ENCODE results near the gene ATG13.

The ATG13 gene

DNA sequence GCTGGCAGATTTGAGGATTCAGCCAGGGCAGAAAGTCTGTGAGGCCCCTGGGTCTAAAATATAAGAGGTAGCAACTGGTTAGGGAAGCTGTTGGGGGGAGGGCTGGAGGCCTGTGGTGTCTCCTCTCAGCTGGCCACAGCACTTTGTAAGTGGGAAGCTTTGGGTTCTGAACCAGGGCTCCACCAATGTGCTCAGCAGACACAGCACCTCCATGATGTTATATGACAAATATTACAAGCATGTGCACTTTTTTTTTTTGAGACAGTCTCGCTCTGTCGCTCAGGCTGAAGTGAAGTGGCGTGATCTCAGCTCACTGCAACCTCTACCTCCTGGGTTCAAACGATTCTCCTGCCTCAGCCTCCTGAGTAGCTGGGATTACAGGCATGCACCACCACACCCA, 75.1 kb downstream of the ATG13 start:
- Histone ChIP-seq H3K27me3 (ENCODE audit: control insufficient read depth in 1 of 2, insufficient read depth in 2 of 2, low read length in 2 of 2) (no peaks in the 10 kb centered on the region), H3K9me3 (ENCODE audit: low read length) (no peaks in the 10 kb centered on the region), H3K27ac (ENCODE audit: low read depth, low read length) (no peak overlapping the region), H3K4me1 (ENCODE audit: insufficient read depth, low read length) (peaks cover 36% of the 10 kb centered on the region), H3K4me3 (ENCODE audit: low read depth in 1 of 2, low read length in 2 of 2) (no peak overlapping the region), H3K9ac (ENCODE audit: low read length) (no peak overlapping the region), H3K36me3 (ENCODE audit: insufficient read depth, low read length) (peaks cover 48% of the 10 kb centered on the region)

DNA sequence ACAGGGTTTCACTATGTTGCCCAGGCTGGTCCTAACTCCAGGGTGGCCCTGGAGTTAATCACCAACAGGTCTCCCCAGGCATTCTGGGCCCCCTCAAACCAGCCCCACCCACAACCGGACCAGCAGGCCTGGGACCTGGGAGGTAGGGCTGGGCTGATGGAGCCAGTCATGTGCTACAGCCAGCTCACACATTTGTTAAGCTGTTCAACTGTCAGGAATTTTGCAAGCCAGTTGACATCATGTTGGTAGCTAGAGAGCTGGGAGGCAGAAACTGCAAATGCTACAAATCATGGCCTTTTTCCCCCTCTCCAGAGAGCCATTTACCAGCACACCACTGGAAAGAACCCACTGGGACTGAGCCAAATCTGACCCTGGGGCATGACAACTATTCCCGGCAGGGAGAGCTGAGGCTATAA, 76.3 kb downstream of the ATG13 start:
- Histone ChIP-seq H3K4me3 (ENCODE audit: low read depth in 1 of 2, low read length in 2 of 2) (no peak overlapping the region), H3K4me1 (ENCODE audit: insufficient read depth, low read length) (peaks cover 39% of the 10 kb centered on the region), H3K27me3 (ENCODE audit: control insufficient read depth in 1 of 2, insufficient read depth in 2 of 2, low read length in 2 of 2) (no peaks in the 10 kb centered on the region), H3K9ac (ENCODE audit: low read length) (no peak overlapping the region), H3K36me3 (ENCODE audit: insufficient read depth, low read length) (peaks cover 39% of the 10 kb centered on the region), H3K27ac (ENCODE audit: low read depth, low read length) (no peak overlapping the region), H3K9me3 (ENCODE audit: low read length) (no peaks in the 10 kb centered on the region)

GRCh38 chr11:46694072-46694471, 76.7 kb downstream of the ATG13 start:
- H3K27ac ChIP-seq (ENCODE audit: low read depth, low read length): no peak overlapping the region
- H3K27me3 ChIP-seq (ENCODE audit: control insufficient read depth in 1 of 2, insufficient read depth in 2 of 2, low read length in 2 of 2): no peaks in the 10 kb centered on the region
- H3K4me3 ChIP-seq (ENCODE audit: low read depth in 1 of 2, low read length in 2 of 2): no peak overlapping the region
- H3K9ac ChIP-seq (ENCODE audit: low read length): no peak overlapping the region
- no peaks in the 10 kb centered on the region for H3K9me3 ChIP-seq (ENCODE audit: low read length)
- H3K36me3 ChIP-seq (ENCODE audit: insufficient read depth, low read length): peaks cover 39% of the 10 kb centered on the region
- peaks cover 44% of the 10 kb centered on the region for H3K4me1 ChIP-seq (ENCODE audit: insufficient read depth, low read length)

DNA sequence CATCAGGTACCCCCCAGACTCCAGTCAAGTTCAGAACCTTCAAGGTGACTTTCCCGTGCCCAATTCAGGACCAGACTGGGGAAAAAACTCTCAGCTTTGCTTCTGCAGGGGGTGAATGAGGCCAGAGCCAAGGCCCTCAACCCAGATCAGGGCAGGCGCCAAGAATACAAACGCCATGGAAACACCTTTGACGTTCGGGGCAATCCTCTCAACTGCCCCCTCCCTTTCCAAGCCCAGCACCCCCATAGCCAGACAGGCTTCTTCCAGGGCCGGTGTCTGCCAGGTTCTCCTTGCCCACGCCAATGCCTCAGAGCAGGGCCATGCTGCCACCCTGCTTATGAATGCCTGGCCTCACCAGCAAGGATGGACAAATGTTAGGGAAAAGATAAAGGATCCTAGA, 77.3 kb downstream of the ATG13 start:
- peaks cover 46% of the 10 kb centered on the region for H3K4me1 ChIP-seq (ENCODE audit: insufficient read depth, low read length)
- H3K4me3 ChIP-seq (ENCODE audit: low read depth in 1 of 2, low read length in 2 of 2): no peak overlapping the region
- H3K27me3 ChIP-seq (ENCODE audit: control insufficient read depth in 1 of 2, insufficient read depth in 2 of 2, low read length in 2 of 2): no peaks in the 10 kb centered on the region
- no peak overlapping the region for H3K9ac ChIP-seq (ENCODE audit: low read length)
- H3K36me3 ChIP-seq (ENCODE audit: insufficient read depth, low read length): peaks cover 39% of the 10 kb centered on the region
- no peak overlapping the region for H3K27ac ChIP-seq (ENCODE audit: low read depth, low read length)
- H3K9me3 ChIP-seq (ENCODE audit: low read length): no peaks in the 10 kb centered on the region

- H3K27me3 ChIP-seq (ENCODE audit: control insufficient read depth in 1 of 2, insufficient read depth in 2 of 2, low read length in 2 of 2): no peaks in the 10 kb centered on the region
Measured at GRCh38 chr11:46695345-46696211, 78.2 kb downstream of the ATG13 start.

GRCh38 chr11:46696212-46696558, 78.8 kb downstream of the ATG13 start:
- no peak overlapping the region for H3K9ac ChIP-seq (ENCODE audit: low read length)
- no peak overlapping the region for H3K4me3 ChIP-seq (ENCODE audit: low read depth in 1 of 2, low read length in 2 of 2)
- H3K27ac ChIP-seq (ENCODE audit: low read depth, low read length): no peak overlapping the region
- peaks cover 46% of the 10 kb centered on the region for H3K4me1 ChIP-seq (ENCODE audit: insufficient read depth, low read length)
- no peaks in the 10 kb centered on the region for H3K9me3 ChIP-seq (ENCODE audit: low read length)
- no peaks in the 10 kb centered on the region for H3K27me3 ChIP-seq (ENCODE audit: control insufficient read depth in 1 of 2, insufficient read depth in 2 of 2, low read length in 2 of 2)
- H3K36me3 ChIP-seq (ENCODE audit: insufficient read depth, low read length): peaks cover 31% of the 10 kb centered on the region

More at GRCh38 chr11:46695345-46696211, 78.2 kb downstream of the ATG13 start:
- no peak overlapping the region for H3K27ac ChIP-seq (ENCODE audit: low read depth, low read length)
- peaks cover 46% of the 10 kb centered on the region for H3K4me1 ChIP-seq (ENCODE audit: insufficient read depth, low read length)
- H3K9me3 ChIP-seq (ENCODE audit: low read length): no peaks in the 10 kb centered on the region
- no peak overlapping the region for H3K9ac ChIP-seq (ENCODE audit: low read length)
- H3K4me3 ChIP-seq (ENCODE audit: low read depth in 1 of 2, low read length in 2 of 2): no peak overlapping the region
- H3K36me3 ChIP-seq (ENCODE audit: insufficient read depth, low read length): peaks cover 37% of the 10 kb centered on the region

GRCh38 chr11:46697303-46697702, 80.0 kb downstream of the ATG13 start:
- H3K4me1 ChIP-seq (ENCODE audit: insufficient read depth, low read length): peaks cover 55% of the 10 kb centered on the region
- H3K4me3 ChIP-seq (ENCODE audit: low read depth in 1 of 2, low read length in 2 of 2): no peak overlapping the region
- H3K36me3 ChIP-seq (ENCODE audit: insufficient read depth, low read length): peaks cover 38% of the 10 kb centered on the region
- peak overlapping the region; percentile 15 for H3K9ac ChIP-seq (ENCODE audit: low read length)
- no peak overlapping the region for H3K27ac ChIP-seq (ENCODE audit: low read depth, low read length)
- no peaks in the 10 kb centered on the region for H3K9me3 ChIP-seq (ENCODE audit: low read length)
- no peaks in the 10 kb centered on the region for H3K27me3 ChIP-seq (ENCODE audit: control insufficient read depth in 1 of 2, insufficient read depth in 2 of 2, low read length in 2 of 2)

GRCh38 chr11:46697723-46698122, 80.4 kb downstream of the ATG13 start:
- H3K4me1 ChIP-seq (ENCODE audit: insufficient read depth, low read length): peaks cover 59% of the 10 kb centered on the region
- no peak overlapping the region for H3K27ac ChIP-seq (ENCODE audit: low read depth, low read length)
- peaks cover 42% of the 10 kb centered on the region for H3K36me3 ChIP-seq (ENCODE audit: insufficient read depth, low read length)
- H3K27me3 ChIP-seq (ENCODE audit: control insufficient read depth in 1 of 2, insufficient read depth in 2 of 2, low read length in 2 of 2): no peaks in the 10 kb centered on the region
- peak overlapping the region; percentile 15 for H3K9ac ChIP-seq (ENCODE audit: low read length)
- H3K9me3 ChIP-seq (ENCODE audit: low read length): no peaks in the 10 kb centered on the region
- H3K4me3 ChIP-seq (ENCODE audit: low read depth in 1 of 2, low read length in 2 of 2): no peak overlapping the region

DNA sequence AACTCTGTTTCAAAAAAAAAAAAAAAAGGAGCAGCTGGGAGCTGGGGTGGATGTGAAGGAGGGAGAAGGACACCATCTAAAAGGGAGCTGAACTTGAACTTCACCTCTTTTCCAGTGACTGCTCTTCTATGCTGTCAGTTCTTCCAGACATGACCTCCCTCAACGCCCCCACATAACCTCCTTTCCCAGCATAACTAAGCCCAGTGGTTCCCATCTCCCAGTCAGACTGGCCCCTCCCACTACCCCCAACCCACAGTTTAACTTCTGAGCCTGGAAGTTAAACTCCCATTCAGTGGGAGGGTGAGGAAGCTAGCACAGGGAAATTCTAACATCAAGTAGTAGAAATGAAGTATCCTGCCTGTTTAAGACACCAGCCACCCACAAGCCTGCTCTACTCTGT, 81.2 kb downstream of the ATG13 start:
- H3K36me3 ChIP-seq (ENCODE audit: insufficient read depth, low read length): peaks cover 42% of the 10 kb centered on the region
- H3K4me3 ChIP-seq (ENCODE audit: low read depth in 1 of 2, low read length in 2 of 2): no peak overlapping the region
- H3K9me3 ChIP-seq (ENCODE audit: low read length): no peaks in the 10 kb centered on the region
- peaks cover 61% of the 10 kb centered on the region for H3K4me1 ChIP-seq (ENCODE audit: insufficient read depth, low read length)
- no peaks in the 10 kb centered on the region for H3K27me3 ChIP-seq (ENCODE audit: control insufficient read depth in 1 of 2, insufficient read depth in 2 of 2, low read length in 2 of 2)
- no peak overlapping the region for H3K27ac ChIP-seq (ENCODE audit: low read depth, low read length)
- H3K9ac ChIP-seq (ENCODE audit: low read length): no peak overlapping the region

- Histone ChIP-seq H3K4me3 (ENCODE audit: low read depth in 1 of 2, low read length in 2 of 2) (peak within 1 kb of the TSS; percentile 98 to 99), H3K36me3 (ENCODE audit: insufficient read depth, low read length) (peaks cover 38% of the 10 kb centered on the region), H3K9ac (ENCODE audit: low read length) (peak within 1 kb of the TSS; percentile 57), H3K27ac (ENCODE audit: low read depth, low read length) (peak within 1 kb of the TSS; percentile 85), H3K27me3 (ENCODE audit: control insufficient read depth in 1 of 2, insufficient read depth in 2 of 2, low read length in 2 of 2) (no peaks in the 10 kb centered on the region), H3K9me3 (ENCODE audit: low read length) (no peaks in the 10 kb centered on the region), H3K4me1 (ENCODE audit: insufficient read depth, low read length) (peaks cover 53% of the 10 kb centered on the region)
Measured at GRCh38 chr11:46700241-46701077, 83.1 kb downstream of the ATG13 start, which contains the start of the genes ARHGAP1 and ZNF408. Gene ARHGAP1 (minus strand): TSS chr11:46700619. CDS start chr11:46696107, 4,512 bp downstream. Gene ZNF408 (plus strand): TSS chr11:46701031. CDS start chr11:46701048, 17 bp downstream.

DNA sequence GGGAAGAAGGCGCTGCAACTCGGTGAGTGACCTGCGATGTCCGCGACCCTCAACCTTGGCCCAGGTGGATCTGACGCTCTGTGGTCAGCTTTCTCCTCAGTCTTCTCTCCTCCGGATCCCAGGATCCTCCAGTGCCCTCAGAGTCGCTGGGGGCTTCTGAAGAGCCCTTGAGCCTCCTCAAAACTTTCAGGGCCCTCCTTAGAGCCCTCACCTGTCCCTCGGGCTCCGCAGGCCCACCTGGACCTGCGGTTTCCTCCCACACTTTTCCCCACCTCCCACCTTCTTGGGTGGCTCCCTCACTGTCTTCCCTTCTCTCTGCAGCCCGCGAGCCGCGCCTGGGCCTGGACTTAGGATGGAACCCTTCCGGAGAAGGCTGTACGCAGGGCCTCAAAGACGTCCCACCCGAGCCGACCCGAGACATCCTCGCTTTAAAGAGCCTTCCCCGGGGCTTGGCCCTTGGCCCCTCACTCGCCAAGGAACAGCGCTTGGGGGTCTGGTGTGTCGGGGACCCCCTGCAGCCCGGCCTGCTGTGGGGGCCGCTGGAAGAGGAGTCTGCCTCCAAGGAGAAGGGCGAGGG, 83.8 kb downstream of the ATG13 start:
- Histone ChIP-seq H3K27ac (ENCODE audit: low read depth, low read length) (peak overlapping the region; percentile 85), H3K27me3 (ENCODE audit: control insufficient read depth in 1 of 2, insufficient read depth in 2 of 2, low read length in 2 of 2) (no peaks in the 10 kb centered on the region), H3K4me3 (ENCODE audit: low read depth in 1 of 2, low read length in 2 of 2) (peak overlapping the region; percentile 98 to 99), H3K4me1 (ENCODE audit: insufficient read depth, low read length) (peaks cover 46% of the 10 kb centered on the region), H3K9ac (ENCODE audit: low read length) (peak overlapping the region; percentile 57), H3K9me3 (ENCODE audit: low read length) (no peaks in the 10 kb centered on the region), H3K36me3 (ENCODE audit: insufficient read depth, low read length) (peaks cover 39% of the 10 kb centered on the region)
